ENCODE measurements around the gene PLCD1.

DNA sequence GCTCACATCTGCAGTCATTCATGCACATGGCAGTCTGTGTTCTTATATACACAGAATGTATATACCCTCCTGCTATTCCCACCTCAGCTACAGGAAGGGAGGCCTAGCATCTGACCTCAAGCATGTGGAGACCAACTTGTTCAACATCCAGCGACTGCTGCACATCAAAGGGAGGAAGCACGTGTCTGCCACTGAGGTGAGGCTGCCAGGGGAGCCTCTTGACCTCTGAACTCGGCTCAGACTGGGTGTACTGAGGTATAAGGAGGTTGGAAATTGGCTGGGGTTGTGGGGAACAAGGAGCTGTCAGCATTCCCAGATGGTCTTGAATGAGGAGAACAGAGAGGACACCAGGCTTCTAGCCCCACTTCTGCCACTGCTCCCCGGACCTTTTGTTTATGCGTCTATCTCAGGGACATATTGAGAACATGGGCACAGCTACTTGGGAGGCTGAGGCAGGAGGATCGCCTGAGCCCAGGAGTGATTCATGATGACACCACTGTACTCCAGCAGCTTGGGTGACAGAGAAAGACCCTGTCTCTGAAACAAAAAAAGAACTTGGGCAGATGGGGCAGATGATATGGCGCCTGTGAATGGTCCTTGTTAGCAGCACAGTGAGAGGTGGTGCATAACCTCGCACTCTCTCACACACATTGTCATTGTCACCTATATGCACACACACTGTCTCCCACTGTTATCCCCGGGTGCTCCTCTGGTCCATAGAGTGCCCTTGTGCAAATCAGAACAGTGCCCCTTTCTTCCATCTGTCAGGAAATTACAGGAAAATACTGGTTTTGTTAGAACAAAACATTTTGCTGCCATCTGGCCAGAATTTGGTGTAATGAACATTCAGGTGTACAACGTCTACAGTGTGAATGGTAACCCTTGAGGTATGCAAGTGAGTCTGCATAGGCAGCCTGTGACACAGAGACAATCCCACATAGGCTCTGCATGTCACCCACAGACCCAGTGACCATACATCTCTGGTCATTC is 33.5 kb downstream of the PLCD1 start:
- no peak for TF ChIP-seq CTCF (IDR thresholded peaks at IDR 0.05)
- TF ChIP-seq POLR2A (IDR thresholded peaks at IDR 0.05) = no peak
- TF ChIP-seq POLR2AphosphoS5 (IDR thresholded peaks at IDR 0.05) = no peak
